Heart right ventricle (tissue), 16 donors: Measurements from ENCODE around the gene NTRK2. TPM values are rescaled to one million over a fixed set of nuclear protein-coding genes. Genes with fewer than 3 reads are reported as not detected.

ENCODE experiments used
- ATAC-seq, 8 donors: fragments of 200-7000 bp; cut with Tn5 transposase; one replicate each; pipeline ENCODE4 v1.9.1; 2020; ENCODE audit warnings: mild to moderate bottlenecking in 8 of 8, moderate library complexity in 8 of 8, moderate number of reproducible peaks in 1 of 8
- DNase-seq, 2 donors: peaks; one replicate each; pipeline ENCODE4 v3.0.0-alpha.2; 2020
- H3K27ac ChIP-seq, 10 donors: fragments of 200-600 bp; sonication (generic) in 2 of 10; one replicate each; pipeline versions ENCODE4 v1.5.0 to v1.8.0; 2020 to 2022; ENCODE audit warnings: mild to moderate bottlenecking in 3 of 10
- H3K27me3 ChIP-seq, 7 donors: fragments of 200-600 bp; one replicate each; pipeline ENCODE4 v1.8.0; 2021 to 2022; ENCODE audit warnings: mild to moderate bottlenecking in 2 of 7
- H3K36me3 ChIP-seq, 9 donors: fragments of 200-600 bp; sonication (generic) in 1 of 9; one replicate each; pipeline versions ENCODE4 v1.5.0 to v1.8.0; 2020 to 2022; ENCODE audit warnings: mild to moderate bottlenecking in 2 of 9
- H3K4me1 ChIP-seq, 9 donors: fragments of 200-600 bp; sonication (generic) in 1 of 9; one replicate each; pipeline versions ENCODE4 v1.5.0 to v1.8.0; 2020 to 2022; ENCODE audit warnings: mild to moderate bottlenecking in 4 of 9
- H3K4me3 ChIP-seq, 10 donors: fragments of 200-600 bp; sonication (generic) in 2 of 10; one replicate each; pipeline versions ENCODE4 v1.5.0 to v1.8.0; 2020 to 2022; ENCODE audit warnings: mild to moderate bottlenecking in 7 of 10, moderate library complexity in 2 of 10
- H3K9me3 ChIP-seq, 11 donors: fragments of 200-600 bp in 10 of 11; sonication (generic) in 2 of 11; one replicate each; pipeline versions ENCODE4 v1.5.0 to v1.8.0; 2013 to 2022; ENCODE audit warnings: mild to moderate bottlenecking in 2 of 11, control low read depth in 1 of 11, moderate library complexity in 1 of 11
- WGBS, 2 donors: extraction: QIAGEN DNeasy Blood & Tissue Kit; methylation state at CpG; one replicate each; pipeline ENCODE4 v1.1.7; 2013; ENCODE audit warnings: inconsistent platforms in 1 of 2; 5-methylcytosine and 5-hydroxymethylcytosine counted together
- intact Hi-C, 10 donors: fragments of 100-400 bp; cut with DNase I; formaldehyde crosslinking; loops; one replicate each; pipeline versions ENCODE4 v1.11.1 to v1.14.2; 2022
- polyA plus RNA-seq, 2 donors: library from polyadenylated mRNA; stranded (reverse); fragments of 200-250 nt; gene quantifications; one replicate each; pipeline ENCODE4 v1.2.3, GENCODE V29; 2013
- total RNA-seq, 10 donors: library from RNA; stranded (reverse); fragmentation: NEBNext Ultra II Directional in 3 of 10; extraction: Animal tissue kit (Norgen Biotek cat#: 25700) in 3 of 10; gene quantifications; one replicate each; pipeline versions ENCODE4 v1.2.1 to v1.2.4, GENCODE V29; 2021 to 2023
- TF ChIP-seq, protein P1 (sequence below), 9 donors: fragments of 200-600 bp; sonication (generic) in 2 of 9; IDR thresholded peaks; one replicate each; pipeline versions ENCODE4 v1.5.0 to v1.8.0; 2021 to 2022; ENCODE audit warnings: antibody characterized with exemption in 9 of 9, mild to moderate bottlenecking in 5 of 9, moderate library complexity in 1 of 9
- donor health status: Arrhythmogenic right ventricular cardiomyopathy.
- donor health status: ischemic (EF 13 %, LVEDD 7.1; RV severe dilation, severe dysfunction).
- donor health status: healthy with polysubstance abuse.
- donor health status: DM: no; HTN: yes; CAD: no.
- donor health status: DM: no; HTN: no; CAD: no.
- donor health status: ischemic (EF 25% LVEDD 6.9; RV normal size, moderate dysfunction).
- donor health status: ischemic (EF 25% LVEDD 5.7; RV mildly dilated, moderate dysfunction).
- donor health status: healthy.
- donor health status: DM: yes; HTN: yes; CAD: no.
- donor health status: Ischemic cardiomyopathy.
- donor health status: ischemic (EF 35%, LVEDD 5.7; RV mildly dilated, moderate dysfunction).
- donor health status: nonischemic (EF 11% LVEDD 7.7; RV severe dilation, severe dysfunction).
- donor health status: DM: yes; HTN: yes; CAD: no.
- donor health status: PGD.
- donor health status: ischemic (EF 29% LVEDD 5.4; RV normal size, mild dysfunction).
- donor health status: nonischemic (EF 23%, LVEDD 6.1; RV moderate dilation, normal function).

The NTRK2 gene
- total and polyA plus RNA-seq, 12 donors, result 1.8 to 7.7 (median 3.0) TPM

DNA sequence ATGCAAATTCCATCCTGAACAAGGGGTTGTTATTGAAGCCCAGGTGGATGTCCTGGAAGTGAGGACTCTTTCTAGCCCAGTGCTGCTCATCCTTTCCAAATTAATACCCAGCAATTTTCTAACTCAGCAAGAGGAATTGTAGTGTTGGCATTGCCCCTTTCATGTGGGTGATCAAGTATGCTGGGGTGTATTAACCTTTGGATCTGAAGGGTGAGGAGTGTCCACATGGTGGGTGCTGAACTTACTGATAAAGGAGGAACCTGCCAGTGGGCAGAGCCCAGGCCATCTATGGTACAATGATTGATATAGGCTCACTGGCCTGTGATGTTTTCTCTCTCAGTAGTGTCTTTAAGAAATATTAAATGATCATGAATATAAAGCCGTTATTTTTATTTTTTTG is 210.1 kb downstream of the NTRK2 start:
- H3K9me3 ChIP-seq, result no peaks in the 10 kb centered on the region
- no peak for DNase-seq
- no peak overlapping the region for H3K27ac ChIP-seq
- intact Hi-C loops, result loop anchor here in 1 of 10 donors (10.0 kb wide), 1 partner anchor 55 kb away; no protein-coding TSS in a partner anchor
- H3K27me3 ChIP-seq, result no peaks in the 10 kb centered on the region
- peaks cover 0 to 9% (median 0%) of the 10 kb centered on the region in 9 donors for H3K4me1 ChIP-seq
- ATAC-seq, result no peak
- no peaks in the 10 kb centered on the region for H3K36me3 ChIP-seq
- 91 to 98% methylated on average over 1 of the region's 1 CpG for WGBS, 2 donors
- no peak overlapping the region for H3K4me3 ChIP-seq
- TF ChIP-seq, protein P1, sequence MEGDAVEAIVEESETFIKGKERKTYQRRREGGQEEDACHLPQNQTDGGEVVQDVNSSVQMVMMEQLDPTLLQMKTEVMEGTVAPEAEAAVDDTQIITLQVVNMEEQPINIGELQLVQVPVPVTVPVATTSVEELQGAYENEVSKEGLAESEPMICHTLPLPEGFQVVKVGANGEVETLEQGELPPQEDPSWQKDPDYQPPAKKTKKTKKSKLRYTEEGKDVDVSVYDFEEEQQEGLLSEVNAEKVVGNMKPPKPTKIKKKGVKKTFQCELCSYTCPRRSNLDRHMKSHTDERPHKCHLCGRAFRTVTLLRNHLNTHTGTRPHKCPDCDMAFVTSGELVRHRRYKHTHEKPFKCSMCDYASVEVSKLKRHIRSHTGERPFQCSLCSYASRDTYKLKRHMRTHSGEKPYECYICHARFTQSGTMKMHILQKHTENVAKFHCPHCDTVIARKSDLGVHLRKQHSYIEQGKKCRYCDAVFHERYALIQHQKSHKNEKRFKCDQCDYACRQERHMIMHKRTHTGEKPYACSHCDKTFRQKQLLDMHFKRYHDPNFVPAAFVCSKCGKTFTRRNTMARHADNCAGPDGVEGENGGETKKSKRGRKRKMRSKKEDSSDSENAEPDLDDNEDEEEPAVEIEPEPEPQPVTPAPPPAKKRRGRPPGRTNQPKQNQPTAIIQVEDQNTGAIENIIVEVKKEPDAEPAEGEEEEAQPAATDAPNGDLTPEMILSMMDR (IDR thresholded peaks at IDR 0.05), result no peak

DNA sequence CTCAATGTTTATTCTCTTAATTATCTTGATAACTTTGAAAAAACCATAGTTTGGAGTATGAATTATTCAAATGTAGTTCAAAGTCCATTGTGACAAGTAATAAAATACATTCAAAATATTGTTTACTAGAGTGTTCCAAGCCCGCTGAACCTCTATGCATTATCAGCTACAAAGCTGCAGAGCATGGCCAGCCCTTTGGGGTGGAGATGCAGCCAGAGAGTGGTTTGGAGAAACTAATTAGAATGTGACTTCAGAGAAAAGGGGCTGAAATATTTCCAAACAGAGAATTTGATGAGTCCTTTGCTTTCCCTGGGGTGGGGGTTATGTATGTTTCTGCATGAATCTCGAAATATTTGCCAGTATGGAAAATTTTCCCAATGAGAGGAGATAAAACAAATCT is 211.3 kb downstream of the NTRK2 start:
- Histone ChIP-seq H3K36me3 (no peaks in the 10 kb centered on the region), H3K4me3 (no peak overlapping the region), H3K27ac (no peak overlapping the region), H3K27me3 (no peaks in the 10 kb centered on the region), H3K9me3 (no peaks in the 10 kb centered on the region), H3K4me1 (no peaks in the 10 kb centered on the region)
- DNase-seq (no peak), ATAC-seq (no peak)
- TF ChIP-seq, protein P1 (IDR thresholded peaks at IDR 0.05), result no peak
- intact Hi-C loops, result loop anchor here in 1 of 10 donors (10.0 kb wide), 1 partner anchor 56 kb away; no protein-coding TSS in a partner anchor
- WGBS, 2 donors, result 76 to 91% methylated on average over 2 of the region's 2 CpGs

DNA sequence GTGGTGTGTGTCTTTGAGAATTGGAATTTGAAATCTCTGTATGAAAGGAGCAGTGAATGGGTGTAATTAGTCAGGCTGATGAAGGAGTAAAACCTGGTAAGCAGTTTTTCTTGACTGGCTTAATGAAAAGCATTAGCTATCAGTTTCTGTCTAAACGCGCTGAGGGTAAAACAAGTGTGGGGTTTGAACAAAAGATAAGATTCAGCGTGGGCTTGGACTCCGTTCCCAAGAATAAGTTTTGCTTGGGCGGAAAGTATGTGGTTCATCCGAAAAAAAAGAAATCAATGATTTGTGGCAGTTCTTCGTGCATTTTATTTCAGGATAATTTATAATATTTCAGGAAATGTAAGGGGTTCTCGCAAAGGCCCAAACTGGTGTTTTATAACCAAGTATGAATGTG is 217.3 kb downstream of the NTRK2 start:
- TF ChIP-seq, protein P1 (IDR thresholded peaks at IDR 0.05), result no peak
- DNase-seq (no peak), ATAC-seq (no peak)
- H3K9me3 ChIP-seq, result no peaks in the 10 kb centered on the region
- H3K27ac ChIP-seq, result no peak overlapping the region
- no peaks in the 10 kb centered on the region for H3K27me3 ChIP-seq
- H3K4me1 ChIP-seq, result peaks cover 0 to 11% (median 0%) of the 10 kb centered on the region in 9 donors
- no peaks in the 10 kb centered on the region for H3K36me3 ChIP-seq
- intact Hi-C loops, result loop anchor here in 1 of 10 donors (10.0 kb wide), 1 partner anchor 62 kb away; no protein-coding TSS in a partner anchor
- H3K4me3 ChIP-seq, result no peak overlapping the region
- 86 to 92% methylated on average over 8 of the region's 8 CpGs for WGBS, 2 donors

DNA sequence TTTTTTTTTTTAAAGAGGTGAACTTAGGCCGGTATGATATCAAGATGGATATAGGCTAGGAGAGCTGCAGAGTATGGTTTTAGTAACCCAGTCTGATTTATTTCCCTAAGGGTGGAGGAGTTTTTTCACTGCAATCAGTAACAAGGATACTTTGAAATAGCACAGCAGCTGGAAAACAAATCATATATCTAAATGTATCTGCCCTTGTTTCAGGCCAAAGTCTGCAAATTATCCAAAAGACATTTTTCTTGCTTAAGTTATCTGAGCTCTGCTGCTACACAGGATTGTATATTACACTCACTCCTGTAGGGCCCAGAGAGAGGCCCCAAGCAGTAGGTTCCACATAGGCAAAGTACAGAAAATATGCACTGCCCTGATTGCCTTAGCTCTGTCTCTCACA is 222.4 kb downstream of the NTRK2 start:
- no peak for ATAC-seq
- H3K27ac ChIP-seq, result no peak overlapping the region
- TF ChIP-seq, protein P1 (IDR thresholded peaks at IDR 0.05), result no peak
- peaks cover 0 to 40% (median 0%) of the 10 kb centered on the region in 9 donors for H3K4me1 ChIP-seq
- no peak overlapping the region for H3K4me3 ChIP-seq
- no peaks in the 10 kb centered on the region for H3K36me3 ChIP-seq
- WGBS, 2 donors, result 59 to 68% methylated on average over 1 of the region's 1 CpG
- DNase-seq, result no peak
- H3K27me3 ChIP-seq, result no peaks in the 10 kb centered on the region
- intact Hi-C loops, result no loop called here
- no peaks in the 10 kb centered on the region for H3K9me3 ChIP-seq
